ENCODE results near the gene RHOJ.

- TF ChIP-seq CTCF (IDR thresholded peaks at IDR 0.05; ENCODE audit: poor library complexity) = no peak
- no peak for TF ChIP-seq EZH2 (IDR thresholded peaks at IDR 0.05; ENCODE audit: borderline replicate concordance)
- no peak for TF ChIP-seq EZH2phosphoT487 (IDR thresholded peaks at IDR 0.05; ENCODE audit: low read depth, severe bottlenecking, unreplicated experiment)
These were observed 65.5 kb downstream of the RHOJ start for GRCh38 chr14:63269561-63270225.

Measured in hepatocyte (in vitro differentiated cells).